Measurements from ENCODE around the gene RNF4. TPM values are rescaled to one million over a fixed set of nuclear protein-coding genes. Genes with fewer than 3 reads are reported as not detected.
A peak's percentile ranks its signal among the peaks of the same experiment; 100 is the strongest.
"Not testable (repeated sequence)": the region's sequence is repeated elsewhere in the genome, so short reads cannot be mapped to it uniquely, and the experiment has no call there.

The RNF4 gene
- total RNA-seq = 29.6 TPM

GRCh38 chr4:2468456-2469191, at the start of gene RNF4:
RNF4 (plus strand) TSS chr4:2469106; CDS start chr4:2490494, 21,388 bp downstream.
- DNase-seq = peak; percentile 93

- no peak for DNase-seq
Measured at GRCh38 chr4:2419814-2420213, 49.1 kb upstream of the RNF4 start.

- no peak for DNase-seq
Measured at GRCh38 chr4:2421928-2422327, 47.0 kb upstream of the RNF4 start.

- no peak for DNase-seq
Measured at GRCh38 chr4:2423066-2423465, 45.8 kb upstream of the RNF4 start.

- no peak for DNase-seq
Measured at GRCh38 chr4:2423695-2424094, 45.2 kb upstream of the RNF4 start.

- DNase-seq = no peak
Measured at GRCh38 chr4:2424581-2424980, 44.3 kb upstream of the RNF4 start.

GRCh38 chr4:2425386-2426068, 43.4 kb upstream of the RNF4 start:
- DNase-seq = no peak

GRCh38 chr4:2426069-2426397, 42.9 kb upstream of the RNF4 start:
- DNase-seq = no peak

- DNase-seq = no peak
Measured at GRCh38 chr4:2426711-2427275, 42.1 kb upstream of the RNF4 start.

GRCh38 chr4:2427383-2428334, 41.2 kb upstream of the RNF4 start:
- no peak for DNase-seq

GRCh38 chr4:2428496-2429213, 40.3 kb upstream of the RNF4 start:
- DNase-seq = no peak

- not testable (repeated sequence) for DNase-seq
Measured at GRCh38 chr4:2429945-2430757, 38.8 kb upstream of the RNF4 start.

- DNase-seq = no peak
Measured at GRCh38 chr4:2432004-2432403, 36.9 kb upstream of the RNF4 start.

- DNase-seq = peak; percentile 66
Measured at GRCh38 chr4:2432991-2433530, 35.8 kb upstream of the RNF4 start.

GRCh38 chr4:2433609-2434350, 35.1 kb upstream of the RNF4 start:
- DNase-seq = no peak

- no peak for DNase-seq
Measured at GRCh38 chr4:2434420-2434819, 34.5 kb upstream of the RNF4 start.

- peak; percentile 32 for DNase-seq
Measured at GRCh38 chr4:2436301-2436700, 32.6 kb upstream of the RNF4 start.

- DNase-seq = no peak
Measured at GRCh38 chr4:2436761-2437474, 32.0 kb upstream of the RNF4 start.
